COR-L47 (cell line): ENCODE data around the gene GPR31.
"Not testable (repeated sequence)": the region's sequence is repeated elsewhere in the genome, so short reads cannot be mapped to it uniquely, and the experiment has no call there.

ENCODE experiments used
- DNase-seq: peaks from one replicate; lab custom pipeline; 2025; lab: John Stamatoyannopoulos, UW

The GPR31 gene, protein sequence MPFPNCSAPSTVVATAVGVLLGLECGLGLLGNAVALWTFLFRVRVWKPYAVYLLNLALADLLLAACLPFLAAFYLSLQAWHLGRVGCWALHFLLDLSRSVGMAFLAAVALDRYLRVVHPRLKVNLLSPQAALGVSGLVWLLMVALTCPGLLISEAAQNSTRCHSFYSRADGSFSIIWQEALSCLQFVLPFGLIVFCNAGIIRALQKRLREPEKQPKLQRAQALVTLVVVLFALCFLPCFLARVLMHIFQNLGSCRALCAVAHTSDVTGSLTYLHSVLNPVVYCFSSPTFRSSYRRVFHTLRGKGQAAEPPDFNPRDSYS

DNA sequence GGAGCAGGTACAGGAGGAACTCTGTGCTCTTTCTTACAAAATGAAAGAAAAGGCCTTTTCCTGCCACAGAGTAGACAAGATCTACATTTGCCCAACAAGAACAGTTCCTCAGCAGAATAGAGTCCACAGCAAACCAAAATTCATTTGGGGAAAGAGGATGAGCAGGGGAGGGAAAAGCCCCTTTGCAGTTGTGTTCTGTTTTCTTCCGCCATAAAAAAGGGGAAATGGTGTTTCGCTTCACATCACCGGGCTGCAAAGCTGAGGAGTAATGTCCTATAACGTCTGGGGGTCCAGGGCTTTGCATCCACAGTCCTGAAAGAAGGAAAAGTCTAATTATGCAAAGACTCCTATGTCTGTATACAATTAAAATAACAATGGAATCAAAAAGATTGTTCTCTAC is at the start of gene GPR31:
Gene GPR31, minus strand, starts transcription at position 118 of the 400 bp plus-strand sequence. CDS start 149 bp downstream, outside the sequence.
- DNase-seq = no peak

DNA sequence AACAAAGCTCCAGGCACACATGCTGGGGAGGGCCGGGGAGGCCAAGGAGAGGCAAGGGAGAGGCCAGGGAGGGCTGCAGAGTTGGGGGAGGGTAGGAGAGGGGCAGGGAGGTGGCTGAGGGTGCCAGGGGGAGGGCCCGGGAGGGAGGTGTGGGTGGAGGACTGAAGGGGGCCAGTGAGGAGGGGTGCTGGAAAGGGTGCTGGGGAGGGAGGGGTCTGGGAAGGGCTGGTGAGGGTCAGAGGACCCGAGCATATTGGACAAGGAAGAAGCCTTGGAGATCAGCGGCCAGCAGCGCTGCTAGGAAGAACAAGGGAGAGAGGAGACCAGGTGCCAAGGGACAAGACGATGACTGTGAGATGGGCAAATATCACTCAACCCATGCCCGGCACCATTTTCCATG is 49.7 kb upstream of the GPR31 start:
- DNase-seq = no peak

DNA sequence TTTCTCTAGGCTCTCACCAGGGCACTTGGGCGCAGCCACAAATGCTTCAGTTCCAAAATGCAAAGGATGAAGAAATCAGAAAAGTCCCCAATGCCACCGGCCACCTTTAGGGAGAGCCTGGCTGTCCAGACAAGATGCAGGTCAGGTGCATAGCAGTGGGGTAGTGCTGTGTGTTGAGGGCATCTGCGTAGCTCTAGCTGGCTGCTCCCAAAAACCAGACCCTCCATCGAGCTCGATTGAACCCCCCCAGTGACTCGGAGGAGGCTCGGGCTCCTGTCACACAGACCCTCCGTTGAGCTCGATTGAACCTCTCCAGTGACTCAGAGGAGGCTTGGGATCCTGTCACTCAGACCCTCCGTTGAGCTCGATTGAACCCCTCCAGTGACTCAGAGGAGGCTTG is 47.5 kb upstream of the GPR31 start:
- DNase-seq = not testable (repeated sequence)

DNA sequence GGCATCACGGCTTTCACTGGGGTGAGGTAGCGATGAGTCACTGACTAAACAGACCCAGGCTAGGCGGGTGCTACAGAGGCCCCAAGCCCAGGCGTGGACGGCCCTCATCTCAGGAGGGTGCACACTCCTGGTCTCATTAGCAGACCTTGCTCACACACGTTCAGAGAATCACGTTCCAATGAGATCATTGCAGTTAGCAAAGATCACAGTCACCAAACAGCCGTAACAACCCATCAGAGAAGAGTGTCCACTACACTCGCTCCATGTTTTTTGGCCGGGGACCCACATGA is 46.2 kb upstream of the GPR31 start:
- DNase-seq = not testable (repeated sequence)

DNA sequence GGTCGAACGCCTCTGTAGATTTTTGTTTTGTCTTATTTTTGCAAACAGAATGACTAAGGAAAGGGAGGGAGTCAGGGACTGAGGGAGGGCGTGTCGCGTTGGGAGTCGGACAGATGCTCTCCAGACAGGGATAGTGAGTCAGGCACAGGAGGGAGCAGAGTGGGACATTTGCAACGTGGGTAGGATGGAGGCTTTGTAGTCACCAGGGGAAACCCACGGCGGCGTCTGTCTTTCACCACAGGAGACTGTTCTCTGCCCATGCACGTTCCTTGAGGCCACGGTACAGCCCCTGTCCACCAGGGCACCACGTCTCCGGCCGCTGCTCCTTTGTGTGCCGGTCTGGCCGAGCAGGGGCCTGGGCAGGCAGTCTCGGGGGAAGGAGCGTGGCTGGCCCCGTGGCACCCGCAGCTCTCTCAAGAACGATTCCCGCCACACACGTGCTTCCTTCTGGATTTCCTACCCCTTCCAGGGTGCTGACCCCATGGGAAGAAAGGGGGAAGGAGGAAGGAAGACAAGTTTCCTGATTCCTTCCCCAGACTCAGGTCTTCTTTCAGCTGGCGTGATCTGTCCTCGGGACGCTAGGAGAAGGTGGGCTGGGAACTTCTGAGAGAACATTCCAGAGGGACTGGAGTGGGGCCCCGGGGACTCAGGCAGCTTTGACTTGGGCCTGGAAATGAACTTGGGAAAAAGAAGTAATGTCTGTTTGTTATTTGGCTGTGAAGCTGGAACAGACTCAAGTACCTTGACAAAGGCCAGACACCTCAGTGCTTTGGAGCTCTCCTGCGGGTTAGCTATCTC is 45.7 kb upstream of the GPR31 start:
- DNase-seq = not testable (repeated sequence)

DNA sequence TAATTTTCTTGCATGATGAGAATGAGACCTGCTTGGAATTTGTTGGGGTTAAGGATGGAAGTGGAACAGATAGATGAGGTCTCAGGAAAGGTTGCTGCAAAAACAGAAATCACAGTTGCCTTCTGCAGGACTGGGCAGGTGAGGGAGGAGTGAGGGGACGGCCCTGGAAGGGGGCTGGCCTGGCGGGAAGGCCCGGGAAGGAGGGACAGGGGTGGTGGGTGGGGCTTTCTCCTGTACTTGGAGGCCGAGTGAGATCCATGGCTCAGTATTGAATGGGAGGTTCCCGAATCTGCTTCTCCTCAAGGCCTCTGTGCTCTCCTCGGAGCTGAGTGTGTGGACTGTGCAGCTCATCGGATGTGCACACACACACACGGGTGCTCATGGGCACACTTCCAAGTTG is 44.8 kb upstream of the GPR31 start:
- DNase-seq = not testable (repeated sequence)

DNA sequence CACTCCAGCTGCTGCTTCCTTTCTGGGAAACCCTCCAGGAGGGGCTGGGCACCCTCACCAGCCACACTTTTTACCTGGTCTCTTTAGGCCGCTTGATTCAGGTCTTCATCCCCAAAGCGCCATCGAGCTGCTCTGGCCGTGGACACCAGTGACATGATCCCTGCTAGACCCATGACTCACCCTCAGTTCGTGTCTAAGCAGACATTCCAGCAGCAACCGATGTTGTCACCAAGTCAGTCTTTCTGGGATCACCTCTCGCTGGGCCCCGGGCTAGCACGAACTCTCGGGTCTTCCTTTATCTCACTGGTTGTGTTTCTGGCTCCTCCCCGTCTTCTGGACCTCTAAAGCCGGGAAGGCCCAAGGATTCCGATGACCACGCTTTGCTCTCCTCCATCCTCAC is 43.0 kb upstream of the GPR31 start:
- no peak for DNase-seq

DNA sequence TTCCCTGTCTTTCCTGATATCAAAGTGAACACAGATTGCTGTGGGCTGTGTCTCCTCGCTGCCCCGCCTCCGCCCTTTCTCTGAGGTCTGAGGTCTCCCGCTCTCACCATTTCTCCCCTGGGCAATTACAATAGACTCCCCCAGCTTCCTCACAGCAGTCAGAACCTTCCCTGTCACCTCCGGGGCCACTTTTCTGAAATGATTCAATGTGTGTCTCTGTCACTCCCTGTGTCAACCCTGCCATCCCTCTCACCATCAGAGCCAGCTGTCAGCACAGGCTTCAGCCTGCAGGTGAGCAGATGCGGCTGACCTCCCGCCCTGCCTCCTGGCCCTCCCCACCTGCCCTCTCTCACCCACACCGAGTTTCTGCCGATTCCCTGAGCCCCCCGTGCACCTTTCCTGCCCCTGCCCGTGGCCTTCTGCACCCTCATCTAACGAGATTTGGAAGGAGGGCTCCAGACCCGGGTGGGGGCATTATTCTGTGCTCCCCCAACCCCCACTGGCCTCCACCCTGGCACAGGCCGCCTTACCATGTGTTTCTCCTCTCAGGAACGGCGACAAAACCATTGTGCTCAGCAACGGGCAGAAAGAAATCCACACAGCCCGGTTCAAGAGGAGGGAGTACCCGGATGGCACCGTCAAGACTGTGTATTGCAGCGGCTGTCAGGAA is 38.3 kb upstream of the GPR31 start:
- not testable (repeated sequence) for DNase-seq

DNA sequence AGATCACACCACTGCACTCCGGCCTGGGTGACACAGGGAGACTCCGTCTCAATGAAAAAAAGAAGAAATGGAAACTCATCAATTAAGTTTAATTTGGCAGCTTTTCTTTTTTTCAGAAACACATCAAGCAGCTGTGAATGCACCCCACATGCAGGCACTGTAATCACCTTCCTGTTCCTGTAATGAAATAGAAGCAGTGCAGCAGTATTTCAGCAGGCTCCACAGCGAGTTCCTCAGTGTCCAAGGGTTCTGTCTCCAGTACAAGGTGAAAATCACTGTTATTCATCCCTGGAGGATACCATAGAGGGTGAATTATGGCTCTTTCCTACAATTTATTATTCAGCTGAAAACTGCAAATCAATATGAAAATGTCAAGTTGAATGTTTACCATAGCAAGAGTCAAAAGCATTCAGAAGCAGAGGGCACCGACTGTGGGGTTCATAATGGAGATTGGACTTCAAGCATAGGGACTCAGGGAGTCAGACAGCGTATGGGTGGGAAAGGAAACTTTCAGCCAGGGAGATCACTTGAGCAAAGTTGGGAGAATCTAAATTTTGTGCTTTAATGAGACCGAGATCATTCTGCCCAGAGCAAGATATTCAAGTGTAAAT is 35.8 kb upstream of the GPR31 start:
- DNase-seq = not testable (repeated sequence)

DNA sequence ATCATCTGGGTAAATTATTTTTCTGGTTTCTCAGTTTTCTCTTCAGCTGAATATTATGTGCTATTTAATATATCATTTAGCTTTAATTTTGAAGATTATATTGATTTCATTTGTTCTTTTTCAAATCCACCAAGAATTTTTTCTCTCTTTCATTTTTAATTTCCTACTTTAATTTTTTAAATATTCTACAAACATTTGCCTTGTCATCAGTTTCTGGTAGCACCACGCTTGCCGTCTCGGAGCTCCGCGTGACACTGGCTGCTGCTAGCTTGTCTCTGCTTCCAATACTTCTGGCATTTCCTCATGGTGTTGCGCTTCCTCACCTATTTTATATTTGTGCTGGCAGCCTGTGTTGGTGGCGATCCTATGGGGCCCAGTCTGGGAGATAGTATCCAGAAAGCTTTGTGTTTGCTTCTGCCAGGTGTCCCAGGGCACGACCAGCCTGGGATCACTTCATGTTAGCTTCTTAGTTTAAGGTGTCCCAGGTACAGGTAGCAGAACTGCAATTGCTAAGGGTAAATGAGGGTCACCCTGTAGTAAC is 33.3 kb upstream of the GPR31 start:
- DNase-seq = not testable (repeated sequence)

DNA sequence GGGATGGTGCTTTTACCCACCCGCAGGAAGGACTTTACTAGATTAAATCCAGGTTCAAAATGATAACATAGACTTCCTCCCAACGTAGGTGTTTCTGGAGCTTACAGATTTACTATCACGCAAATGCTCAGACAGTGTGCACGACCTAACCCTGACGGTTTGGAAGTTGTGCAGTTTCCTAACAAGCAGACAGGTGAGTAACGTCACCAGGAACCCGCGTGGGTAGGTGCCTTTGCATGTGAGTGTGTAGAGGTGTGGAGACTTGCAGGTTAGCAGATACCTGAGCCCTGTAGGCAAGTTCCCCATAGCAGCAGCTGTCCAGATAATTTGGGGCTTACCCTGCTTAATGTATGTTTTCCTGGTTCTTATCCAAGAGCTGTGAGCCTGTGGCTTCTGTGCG is 29.5 kb upstream of the GPR31 start:
- not testable (repeated sequence) for DNase-seq

DNA sequence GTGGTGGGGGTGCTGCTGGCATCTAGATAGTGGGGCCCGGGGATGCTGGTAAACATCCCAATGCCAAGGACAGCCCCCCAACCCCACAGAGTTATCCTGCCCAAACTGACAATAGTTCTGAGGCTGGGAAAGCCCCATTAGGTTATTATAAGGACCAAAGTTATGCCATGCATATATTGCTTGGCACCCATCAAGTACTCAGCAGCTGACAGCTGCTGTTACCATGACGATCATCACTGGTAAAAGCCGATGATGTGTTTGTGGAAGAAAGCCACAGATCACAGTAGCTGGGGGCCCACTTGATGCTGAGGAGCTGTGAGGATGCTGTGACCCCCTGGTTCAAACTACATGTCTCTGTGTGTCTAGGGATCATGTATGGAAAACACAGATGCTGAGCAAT is 27.3 kb upstream of the GPR31 start:
- DNase-seq = not testable (repeated sequence)

DNA sequence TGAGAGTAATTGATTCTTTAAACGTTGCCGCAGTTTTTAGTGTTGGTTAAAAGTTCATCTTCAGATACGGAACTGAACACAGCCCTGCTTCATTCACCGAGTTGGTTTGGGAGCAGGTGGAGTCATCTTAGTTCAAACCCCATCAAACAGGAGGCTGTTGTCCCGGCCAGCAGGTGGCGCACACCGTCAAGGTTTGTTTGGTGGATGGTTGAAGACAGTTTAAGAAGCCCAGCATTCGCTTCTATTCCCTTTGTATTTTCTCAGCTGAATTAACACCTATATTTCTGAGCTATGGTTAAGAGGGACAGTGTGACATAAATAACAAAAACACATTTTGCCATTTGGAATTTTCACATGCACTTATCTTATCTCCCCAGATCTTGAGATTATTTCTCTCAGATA is 25.1 kb upstream of the GPR31 start:
- not testable (repeated sequence) for DNase-seq

DNA sequence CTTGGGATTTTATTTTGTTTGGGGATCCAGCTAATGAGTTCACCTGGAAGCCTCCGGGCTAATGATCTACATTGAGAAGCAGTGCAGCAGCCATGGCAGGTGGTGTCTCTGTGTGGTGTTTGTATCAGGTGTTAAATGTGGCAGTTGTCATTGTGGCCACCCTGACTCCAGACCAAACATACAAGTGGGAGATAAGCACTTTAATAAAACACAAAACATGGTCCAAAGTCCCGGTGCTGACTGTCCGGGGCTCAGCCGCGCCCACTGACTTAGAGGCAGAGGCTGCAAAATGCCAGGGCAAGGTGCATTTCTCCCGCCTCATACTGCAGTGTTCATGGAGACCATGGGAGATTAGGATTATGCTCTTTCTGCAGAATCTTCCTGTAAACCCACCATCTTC is 23.6 kb upstream of the GPR31 start:
- DNase-seq = not testable (repeated sequence)

DNA sequence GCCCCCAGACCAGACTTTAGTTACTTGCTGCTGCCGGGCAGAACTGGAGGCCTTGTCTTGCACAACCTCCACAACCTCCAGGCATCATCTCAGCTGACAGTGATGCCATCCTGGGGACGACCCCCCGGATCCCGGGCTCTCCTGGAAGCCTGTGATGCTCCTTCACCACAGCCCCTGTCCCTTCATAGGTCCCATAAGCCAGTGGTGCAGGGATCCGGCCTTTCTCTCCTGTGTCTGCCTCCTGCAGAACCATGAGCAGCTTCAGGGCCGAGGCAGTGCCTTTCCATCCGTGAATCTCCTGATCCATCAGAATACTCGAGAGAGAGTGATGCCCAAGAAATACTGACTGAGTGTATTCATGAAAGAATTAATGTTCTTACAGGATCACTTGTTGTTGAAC is 22.3 kb upstream of the GPR31 start:
- DNase-seq = not testable (repeated sequence)

DNA sequence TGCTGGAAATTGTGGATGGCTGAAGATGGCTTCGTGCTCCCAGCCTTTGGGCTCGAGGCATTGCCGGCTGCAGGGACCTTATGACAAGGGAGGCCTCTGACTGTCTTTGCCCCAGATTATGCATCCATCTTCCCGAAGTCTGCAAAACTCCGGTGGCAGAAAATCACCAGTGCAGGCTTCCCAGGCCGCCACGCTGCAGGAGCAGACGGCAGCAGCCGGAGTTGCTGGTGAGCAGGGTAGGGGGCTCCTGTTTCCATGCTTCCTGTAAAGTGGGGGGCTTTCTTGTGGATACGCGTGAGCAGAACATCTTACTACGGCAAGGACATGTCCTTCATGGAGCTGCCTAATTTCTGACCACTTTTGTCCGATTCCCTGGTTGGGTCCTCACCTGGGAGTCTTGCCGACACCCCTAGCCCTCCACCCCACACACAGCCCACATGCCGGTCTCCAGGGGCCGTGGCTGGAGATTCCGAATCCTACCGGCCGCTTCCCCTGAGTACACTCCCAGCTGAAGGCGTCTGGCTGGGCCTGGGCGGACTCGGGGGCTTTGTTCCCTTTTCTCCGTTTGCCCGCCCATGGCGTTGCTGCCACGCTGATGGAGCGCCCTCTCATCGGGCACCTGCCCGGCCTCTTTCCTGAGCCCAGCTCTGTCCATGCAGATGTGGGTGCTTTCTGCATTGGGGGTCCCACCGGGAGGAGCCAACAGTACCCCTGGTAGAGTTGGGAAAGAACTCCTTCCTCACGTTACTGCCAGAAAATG is 21.3 kb upstream of the GPR31 start:
- DNase-seq = not testable (repeated sequence)

DNA sequence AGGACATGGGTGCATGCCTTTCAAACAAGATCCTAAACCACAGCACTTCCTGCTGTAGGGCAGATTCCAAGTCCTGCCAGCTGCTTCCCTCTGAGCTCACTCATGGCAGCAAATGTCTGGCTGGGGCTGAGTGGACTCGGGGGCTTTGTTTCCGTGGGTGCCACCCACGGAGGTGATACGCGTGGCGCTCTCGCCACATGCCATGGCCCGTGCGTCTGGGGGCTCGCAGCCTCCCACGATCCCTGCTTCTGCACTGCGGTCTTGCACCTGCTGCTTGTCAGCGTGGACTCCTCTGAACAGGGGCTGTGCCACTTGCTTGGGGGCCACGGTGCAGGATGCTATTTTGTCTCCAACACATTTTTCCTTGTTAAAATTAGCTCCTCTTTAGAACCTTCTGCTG is 19.5 kb upstream of the GPR31 start:
- not testable (repeated sequence) for DNase-seq

DNA sequence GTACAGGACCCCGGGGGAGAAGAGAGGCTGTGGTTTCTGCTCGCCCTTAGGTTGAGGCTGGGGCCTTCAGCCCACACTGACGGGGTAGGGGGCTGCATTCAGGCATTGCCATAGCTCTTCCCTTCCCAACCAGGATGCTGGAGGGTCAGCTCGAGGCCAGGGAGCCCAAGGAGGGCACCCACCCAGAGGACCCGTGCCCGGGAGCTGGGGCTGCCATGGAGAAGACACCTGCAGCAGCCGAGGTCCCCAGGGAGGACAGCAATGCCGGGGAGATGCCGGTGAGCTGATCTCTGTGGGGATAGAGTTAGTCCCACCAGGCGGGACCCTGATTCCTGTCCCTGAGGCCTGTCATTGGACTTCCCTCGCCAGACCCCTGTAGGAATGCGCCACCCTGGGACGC is 14.2 kb upstream of the GPR31 start:
- not testable (repeated sequence) for DNase-seq

DNA sequence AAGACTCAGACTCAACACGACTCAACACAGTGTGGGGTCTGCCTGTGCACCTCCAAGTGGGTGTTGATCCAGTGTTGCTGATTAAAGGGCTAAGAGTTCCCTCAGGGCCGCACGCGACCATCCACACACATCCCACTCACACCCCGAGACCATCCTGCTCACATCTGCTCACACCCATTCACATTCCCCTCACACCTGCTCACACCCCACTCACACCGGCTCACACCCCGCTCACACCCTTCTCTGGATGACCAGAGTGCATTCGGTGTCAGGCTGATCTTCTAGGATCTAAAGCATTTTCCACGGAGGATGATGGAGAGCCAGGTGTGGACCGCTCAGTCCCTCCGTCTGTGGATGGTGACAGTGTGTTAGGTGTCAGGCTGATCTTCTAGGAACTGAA is 13.5 kb upstream of the GPR31 start:
- DNase-seq = not testable (repeated sequence)

DNA sequence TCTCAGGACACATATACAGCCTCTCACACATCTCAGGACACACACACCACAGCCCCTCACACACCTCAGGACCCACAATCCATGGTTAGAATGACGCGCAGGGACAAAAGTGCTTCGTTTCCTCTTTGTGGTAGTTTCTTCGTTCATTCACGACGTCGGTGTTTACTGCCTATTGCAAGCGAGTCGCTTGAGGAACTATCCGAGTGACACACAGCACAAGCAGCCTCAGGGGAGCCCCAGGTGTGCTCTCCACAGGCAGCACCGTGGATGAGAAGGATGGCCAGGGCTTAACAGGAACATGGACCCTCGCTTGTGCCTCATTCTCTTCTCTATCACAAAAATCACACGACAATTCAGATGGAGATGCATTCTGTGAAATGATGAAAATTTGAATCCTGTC is 12.1 kb upstream of the GPR31 start:
- not testable (repeated sequence) for DNase-seq

DNA sequence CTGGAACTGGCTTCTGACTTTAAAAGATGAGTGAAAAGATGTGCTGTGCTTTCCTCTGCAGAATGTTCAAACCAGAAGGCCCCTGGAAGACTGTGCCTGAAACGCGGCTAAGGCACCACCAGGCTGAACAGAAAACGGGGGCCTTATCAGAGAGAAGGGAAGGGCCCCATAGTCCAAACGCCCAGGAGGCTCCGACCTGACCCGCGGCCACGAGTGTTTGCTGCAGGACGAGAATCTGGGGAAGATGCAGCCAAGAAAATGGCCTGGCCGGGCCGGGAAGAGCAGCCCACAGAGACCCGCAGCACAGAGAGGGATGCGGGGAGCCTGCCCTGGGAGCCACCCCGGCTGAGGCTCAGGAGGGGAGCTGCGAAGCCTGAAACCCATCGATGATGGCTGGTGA is 10.5 kb upstream of the GPR31 start:
- DNase-seq = not testable (repeated sequence)
